Measurements from ENCODE around the gene HBS1L.

GRCh38 chr6:135056632-135057031 is 2.0 kb upstream of the HBS1L start:
- TF ChIP-seq BRD9 (IDR thresholded peaks at IDR 0.05; ENCODE audit: low read depth, partially characterized antibody) (no peak), CREM (IDR thresholded peaks at IDR 0.05; ENCODE audit: low read depth) (no peak), TCF15 (CRISPR knock-in tag; IDR thresholded peaks at IDR 0.05) (no peak), TBP (optimal IDR thresholded peaks at IDR 0.05; ENCODE audit: low read depth, low read length) (no peak), NFIC (IDR thresholded peaks at IDR 0.05) (no peak), SMC3 (conservative IDR thresholded peaks at IDR 0.05; ENCODE audit: insufficient read depth, low read depth, low read length) (no peak)
